COLO829 (cell line): ENCODE data around the gene RTL1.
A peak's percentile ranks its signal among the peaks of the same experiment; 100 is the strongest.

Experiments used
- DNase-seq: peaks from one replicate; pipeline ENCODE4 v3.0.0; 2012; ENCODE audit warnings: low spot score

Gene RTL1

DNA sequence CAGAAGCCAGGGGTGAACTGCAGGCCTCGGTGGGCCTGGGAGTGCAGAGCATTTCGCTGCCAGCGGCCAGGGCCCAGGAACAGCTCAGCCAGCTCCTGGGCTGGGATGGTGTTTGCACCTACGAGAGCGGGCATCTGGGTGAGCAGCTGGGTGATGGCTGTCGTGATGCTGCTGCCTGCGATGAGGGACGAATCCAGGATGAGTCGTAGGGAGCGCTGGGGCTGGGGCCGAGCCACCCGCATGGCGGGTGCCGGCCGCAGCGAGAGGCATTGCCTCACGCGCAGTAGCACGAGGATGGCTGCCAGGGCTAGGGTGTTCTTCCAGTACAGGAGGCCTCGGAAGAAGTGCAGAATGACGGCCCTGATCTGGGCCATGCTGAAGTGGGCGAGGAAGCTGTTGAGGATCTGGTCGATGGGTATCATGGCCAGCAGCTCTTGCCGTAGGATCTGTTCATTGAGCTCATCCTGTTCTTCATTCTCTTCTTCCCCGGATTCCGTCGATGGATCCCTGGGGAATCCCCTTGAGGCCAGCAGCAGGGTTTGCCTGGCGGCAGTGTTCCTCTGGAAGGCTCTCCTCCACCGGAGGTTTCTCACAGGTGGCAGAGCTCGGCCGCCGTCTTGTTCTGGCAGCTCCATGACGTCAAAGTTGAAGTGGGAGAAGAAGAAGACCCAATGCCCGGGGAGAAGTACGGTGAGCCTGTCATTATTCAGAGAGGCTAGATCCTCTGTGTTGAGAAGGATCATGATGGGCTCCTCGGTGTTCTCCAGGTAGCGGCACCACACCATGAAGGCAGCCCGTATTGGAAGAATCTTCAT, 22.1 kb downstream of the RTL1 start:
- DNase-seq = no peak

DNA sequence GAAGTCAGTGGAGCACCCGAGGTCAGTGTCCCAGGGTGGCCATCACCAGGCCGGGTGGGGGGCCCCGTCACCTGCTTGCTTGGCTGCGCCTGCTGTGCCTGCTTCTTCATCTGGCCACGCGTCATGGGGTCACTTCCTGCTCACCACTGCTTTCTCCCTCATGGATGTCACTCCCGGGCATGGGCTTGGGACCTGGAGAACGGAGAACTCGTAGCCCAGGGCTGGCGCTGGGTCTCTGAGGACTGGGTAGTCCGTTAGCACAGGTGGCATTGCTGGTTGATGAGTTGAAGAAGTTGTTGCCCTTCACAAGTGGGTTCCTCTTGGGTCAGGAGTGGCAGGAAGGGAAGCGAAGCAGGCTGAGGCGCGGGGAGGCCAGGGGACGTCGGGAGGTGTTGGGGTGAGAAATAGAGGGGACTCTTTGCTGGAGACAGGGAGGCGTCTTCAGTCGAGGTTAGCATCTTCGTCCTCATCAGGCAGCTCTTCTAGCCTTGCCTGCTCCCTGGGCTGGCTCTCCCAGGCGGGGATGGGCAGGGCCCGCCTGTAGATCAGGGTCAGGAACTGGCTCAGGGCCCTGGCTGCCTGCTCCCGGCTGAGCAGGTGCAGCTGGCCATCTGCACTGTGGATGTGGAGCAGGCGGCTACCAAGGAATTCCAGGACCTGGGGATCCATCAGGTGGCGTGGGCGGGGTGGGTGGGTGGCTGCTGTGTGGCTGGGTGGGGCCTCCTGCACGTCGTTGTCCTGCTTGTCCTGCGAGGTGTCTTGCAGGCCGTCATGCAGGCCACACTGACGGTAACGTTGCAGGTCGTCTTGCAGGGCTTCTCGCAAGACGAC, 23.0 kb downstream of the RTL1 start:
- DNase-seq = no peak

DNA sequence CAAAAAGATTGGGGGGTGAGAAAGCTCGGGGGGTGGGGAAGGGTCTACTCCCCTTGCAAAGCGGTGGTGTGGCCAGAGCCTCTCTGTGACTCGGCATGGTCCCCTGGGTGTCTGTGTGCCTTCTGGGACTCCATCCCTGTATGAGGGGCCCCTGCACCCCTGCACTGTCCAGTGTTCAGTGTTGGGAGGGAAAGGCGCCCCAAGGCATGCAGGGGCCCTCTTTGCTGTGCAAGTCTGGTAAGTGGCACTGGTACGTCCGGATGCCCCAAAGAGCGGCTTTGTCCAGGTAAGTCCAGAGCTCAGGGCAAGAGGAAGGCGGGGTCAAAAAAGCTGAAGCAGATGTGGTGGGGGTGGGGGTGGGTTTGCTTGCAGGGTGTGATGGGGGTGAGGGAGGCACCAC, 23.7 kb downstream of the RTL1 start:
- no peak for DNase-seq

DNA sequence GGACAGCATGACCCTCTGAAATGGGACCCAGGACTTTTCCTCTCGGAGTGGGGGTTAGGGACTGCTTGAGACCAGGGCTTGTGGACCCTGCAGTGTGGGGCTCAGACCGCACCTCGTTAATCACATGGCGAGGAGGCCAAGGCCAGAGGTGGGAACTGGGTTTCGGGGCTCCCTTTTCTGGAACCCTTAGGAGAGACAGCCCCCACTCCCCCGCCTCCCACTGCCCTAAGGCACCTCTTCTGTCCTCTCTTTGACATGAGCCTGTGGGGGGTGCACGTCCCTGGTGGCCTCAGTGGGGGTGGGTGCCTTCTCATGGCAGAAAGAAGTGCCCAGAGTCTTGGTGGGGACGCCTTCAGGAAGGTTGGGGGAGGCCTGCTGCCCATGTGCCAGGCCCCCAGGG, 24.3 kb downstream of the RTL1 start:
- no peak for DNase-seq

DNA sequence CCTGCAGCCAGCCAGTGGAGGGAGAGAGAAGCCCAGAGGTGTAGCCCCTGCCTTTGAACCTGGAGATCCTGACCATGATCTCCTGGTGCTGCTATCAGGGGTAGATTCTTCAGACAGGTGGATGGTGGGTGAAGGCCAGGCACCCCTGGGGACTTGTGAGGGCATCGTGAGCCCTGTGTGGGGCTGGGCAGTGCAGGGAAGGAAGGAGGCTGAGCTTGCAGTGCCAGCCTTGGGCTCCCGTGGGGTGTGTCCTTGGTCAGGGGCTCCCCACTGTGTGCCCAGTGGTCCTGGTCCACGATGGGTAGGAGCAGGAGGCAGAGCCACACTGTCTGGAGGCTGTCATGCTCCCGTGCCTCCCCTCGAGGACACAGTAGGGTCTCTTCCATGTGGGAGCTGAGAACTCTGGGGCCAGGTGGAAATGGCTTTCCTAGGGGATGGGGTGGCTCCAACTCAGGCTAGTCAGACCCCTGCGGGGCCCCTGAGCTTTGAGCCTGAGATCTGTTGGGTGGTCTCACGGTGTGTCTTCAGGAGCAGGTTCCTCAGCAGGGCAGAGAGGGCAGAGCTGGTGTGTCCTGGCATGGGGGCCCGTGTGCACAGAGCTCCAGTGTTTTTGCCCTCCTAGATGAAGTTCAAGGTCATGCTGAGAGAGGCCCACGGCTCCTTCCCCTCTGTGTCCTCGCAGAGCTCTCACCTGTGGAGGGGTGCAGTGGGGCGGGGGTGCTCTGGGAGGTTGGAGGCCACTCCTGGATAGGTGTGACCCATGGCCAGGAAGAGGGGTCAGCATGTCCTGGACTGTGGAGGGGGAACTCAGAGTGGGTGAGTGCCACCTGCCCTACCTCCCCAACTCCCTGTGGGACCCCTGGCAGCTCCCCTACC, 25.0 kb downstream of the RTL1 start:
- no peak for DNase-seq

DNA sequence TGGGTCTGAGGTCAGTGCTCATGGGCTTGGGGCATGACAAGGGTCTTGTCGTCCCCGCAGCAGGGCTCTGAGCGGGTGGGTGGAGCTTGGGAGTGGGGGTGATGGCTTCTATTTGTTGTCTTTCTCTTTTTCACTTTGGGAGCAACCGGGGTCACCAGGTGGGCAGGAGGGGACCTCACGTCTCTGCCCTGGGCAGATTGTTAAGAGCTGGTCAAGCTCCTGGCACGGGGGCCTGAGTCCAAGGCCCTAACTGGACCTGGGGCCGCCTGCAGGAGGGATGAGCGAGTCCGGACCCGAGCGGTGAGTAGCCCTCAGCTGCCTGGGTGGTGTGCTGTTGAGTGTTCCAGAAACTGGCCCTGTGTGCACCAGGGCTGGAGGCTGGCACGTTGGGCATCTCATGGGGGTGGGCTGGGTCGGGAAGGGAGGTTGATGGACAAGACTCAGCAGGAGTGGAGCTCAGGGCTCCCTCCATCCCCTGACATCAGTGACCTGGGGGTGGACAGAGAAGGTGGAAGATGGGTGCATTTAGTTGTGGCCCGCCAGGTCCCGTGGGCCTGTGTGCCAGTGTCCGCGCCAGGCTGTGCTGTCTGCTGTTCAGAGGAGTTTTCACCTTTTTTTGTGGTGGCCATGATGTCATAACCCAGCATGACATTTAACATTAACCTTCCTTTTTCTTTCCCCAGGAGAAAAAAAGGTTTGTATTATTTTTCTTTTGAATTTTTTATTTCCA, 27.5 kb downstream of the RTL1 start:
- no peak for DNase-seq

DNA sequence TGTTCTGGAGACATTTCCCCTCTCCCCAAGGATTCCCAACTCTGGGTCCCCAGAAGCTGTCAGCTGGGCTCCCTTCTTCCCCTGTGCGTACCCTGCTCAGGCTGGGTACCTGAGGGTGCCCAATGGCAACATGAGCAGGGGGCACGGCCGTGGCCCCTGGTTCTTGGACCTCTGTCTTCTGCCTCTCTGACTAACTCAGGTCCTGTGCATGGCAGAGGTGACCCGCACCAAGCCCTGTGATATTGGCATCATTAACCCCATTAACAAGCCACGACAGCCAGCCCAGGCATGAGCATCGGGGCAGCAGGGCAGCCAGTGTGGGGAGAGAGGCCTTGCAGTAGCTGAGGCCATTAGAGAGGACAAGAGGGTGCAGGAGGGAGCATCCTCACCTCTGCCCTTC, 28.4 kb downstream of the RTL1 start:
- no peak for DNase-seq

DNA sequence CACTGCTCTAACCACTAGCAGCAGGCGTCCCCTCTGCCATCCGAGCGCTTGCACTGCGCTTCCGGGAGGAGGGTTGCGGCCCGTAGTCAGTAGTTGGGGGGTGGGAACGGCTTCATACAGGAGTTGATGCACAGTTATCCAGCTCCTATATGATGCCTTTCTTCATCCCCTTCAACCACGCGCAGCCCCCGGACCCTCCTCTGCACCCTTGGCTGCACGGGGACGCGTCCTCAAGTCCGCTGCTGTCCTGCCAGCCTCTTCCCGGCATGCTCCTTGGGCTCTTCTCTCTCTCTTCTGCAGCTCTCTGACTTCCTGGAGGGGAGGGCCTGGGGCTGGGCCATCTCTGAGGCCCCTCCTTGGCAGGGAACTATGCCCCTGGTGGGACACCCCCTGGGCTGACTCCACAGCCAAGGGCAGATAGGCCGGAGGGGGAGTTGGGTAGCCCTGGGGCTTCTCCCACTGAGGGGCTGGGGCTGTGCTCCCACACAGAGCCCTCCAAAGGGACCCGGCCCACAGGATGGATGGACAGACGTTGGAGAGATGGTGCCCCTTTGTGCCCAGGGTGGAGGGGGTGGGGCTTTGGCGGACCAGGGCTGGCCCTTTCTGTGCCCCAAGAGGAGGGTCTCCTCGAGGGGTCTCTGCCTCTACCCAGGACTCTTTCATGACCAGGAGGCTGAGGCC, 29.0 kb downstream of the RTL1 start:
- no peak for DNase-seq

DNA sequence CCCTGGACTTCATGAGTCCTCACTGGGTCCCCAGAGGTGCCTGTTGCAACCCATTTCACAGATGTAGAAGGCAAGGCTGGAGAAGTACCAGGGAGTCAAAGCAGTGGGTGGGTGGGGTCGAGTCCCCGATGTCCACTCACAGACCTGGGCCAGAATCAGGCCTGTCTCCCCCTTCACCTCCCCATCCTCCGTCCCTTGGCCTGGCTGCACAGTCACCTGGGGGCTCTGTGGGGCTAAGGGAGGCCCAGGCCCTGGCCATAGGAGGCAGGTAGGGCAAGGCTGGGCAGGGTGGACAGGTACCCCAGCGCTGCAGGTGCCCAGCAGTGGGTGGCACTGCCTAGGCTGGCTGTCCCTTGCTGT, 29.5 kb downstream of the RTL1 start:
- no peak for DNase-seq

DNA sequence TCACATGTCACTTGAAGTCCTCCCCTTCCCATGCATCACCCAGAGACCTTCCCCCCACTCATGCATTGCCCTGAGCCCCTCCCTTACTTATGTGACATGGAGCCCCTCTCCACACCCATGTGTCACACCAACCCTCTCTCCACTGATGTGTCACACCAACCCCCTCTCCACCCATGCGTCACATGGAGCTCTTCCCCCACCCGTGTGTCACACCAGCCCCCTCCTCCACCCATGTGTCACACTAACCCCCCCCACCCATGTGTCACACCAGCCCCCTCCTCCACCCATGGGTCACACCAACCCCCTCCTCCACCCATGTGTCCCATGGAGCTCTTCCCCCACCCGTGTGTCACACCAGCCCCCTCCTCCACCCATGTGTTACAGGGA, 30.4 kb downstream of the RTL1 start:
- DNase-seq = no peak

DNA sequence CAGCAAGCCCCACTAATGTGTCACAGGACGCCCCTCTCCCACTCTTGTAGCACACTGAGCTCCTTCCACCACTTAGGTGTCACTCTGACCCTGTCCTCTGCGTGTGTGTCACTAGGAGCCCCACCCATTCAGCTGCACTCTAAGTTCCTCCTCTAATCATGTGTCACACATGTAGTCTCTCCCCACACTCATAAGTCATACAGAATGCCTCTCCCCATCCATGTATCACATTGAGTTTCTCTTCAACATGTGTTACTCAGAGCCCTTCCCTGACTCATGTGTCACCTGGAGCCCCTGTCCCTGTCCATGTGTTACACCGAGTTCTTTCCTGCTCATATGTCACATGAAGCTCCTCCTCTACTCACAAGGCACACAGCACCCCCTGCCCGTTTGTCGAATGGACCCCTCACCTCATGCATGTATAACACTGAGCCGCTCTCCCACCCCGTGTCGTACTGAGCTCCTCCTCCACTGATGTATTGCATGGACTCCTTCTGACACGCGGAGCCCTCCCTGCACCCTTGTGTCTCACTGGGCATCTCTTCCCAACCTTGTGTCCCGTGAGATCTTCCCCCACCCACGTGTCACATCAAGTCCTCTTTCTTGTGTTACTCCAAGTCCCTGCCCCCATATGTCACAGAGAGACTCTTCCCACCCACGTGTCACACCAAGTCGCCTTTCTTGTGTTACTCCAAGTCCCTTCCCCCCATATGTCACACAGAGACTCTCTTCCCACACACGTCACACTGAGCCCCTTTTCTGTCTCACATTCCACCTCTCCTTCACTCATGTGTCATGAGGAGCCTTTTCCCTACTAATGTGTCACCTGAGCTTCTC, 31.0 kb downstream of the RTL1 start:
- no peak for DNase-seq

DNA sequence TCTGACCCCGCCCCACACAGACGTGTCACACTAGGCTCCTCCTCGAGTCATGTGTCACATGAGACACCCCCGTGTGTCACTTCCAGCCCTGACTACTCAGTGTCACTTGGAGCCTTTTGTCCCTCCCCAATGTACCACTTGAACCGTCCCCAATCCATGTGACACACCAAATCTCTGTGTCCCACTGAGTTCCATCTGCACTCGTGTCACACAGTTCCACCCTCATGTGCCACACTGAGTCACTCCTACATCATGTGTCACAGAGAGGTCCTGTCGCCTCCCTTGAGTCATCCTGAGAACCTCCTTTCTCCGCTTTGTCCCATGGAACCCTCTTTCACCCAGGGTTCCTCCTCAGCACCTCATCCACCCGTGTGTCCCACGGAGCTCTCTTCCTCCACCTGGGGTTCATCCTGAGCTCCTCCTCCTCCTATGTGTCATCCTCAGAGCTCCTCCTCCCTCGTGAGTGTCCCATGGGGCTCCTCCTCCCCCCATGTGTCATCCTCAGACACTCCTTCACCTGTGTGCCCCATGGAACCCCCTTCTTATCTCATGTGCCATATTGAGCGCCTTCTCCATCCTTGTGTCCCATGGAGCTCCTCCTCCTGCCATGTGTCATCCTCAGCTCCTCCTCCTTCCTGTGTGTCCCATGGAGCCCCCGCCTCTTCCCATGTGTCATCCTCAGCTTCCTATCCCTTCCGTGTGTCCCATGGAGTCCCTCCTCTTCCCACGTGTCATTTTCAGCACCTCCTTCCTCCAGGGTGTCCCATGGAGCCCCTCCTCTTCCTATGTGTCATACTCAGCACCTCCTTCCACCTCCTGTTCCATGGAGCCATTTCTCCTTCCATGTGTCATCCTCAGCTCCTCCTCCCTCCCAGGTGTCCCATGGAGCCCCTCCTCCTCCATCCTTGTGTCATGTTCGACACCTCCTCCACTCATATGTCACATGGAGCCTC, 32.0 kb downstream of the RTL1 start:
- peak; percentile 8 for DNase-seq

DNA sequence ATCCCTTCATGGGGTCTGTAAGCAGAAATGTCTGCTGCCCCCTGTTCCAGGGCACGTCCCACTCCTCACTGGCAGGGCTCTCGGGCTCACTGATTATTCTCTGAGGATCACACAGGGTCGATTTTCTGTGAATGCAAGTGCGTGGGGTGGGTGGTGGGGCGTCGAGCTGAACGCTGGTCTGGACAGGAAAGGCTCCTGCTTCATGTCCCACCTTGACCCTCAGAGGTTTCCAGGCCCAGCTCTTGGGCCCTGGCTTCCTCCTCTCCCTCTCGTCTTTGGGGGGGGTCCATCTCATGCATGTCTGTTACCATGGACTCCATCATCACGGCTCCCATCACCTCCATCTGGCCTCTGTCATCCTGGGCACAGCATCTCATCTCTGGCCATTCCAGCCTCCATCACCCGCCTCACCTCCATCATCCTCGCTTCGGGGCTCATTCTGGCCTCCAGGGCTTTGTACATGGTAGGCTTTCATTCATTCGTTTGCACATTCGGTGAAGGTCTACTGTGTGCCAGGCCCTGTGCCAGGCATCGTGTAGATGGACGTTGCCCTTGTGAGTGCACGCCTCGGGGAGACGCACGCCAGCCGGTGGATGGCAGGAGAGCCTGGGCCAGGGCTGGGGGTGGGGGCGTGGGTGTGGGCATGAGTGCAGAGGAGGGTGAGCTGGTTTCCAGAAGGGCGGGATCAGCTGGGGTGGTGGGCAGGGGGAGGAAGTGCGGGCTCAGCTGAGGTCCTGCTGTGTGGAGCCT, 34.7 kb downstream of the RTL1 start:
- DNase-seq = no peak

DNA sequence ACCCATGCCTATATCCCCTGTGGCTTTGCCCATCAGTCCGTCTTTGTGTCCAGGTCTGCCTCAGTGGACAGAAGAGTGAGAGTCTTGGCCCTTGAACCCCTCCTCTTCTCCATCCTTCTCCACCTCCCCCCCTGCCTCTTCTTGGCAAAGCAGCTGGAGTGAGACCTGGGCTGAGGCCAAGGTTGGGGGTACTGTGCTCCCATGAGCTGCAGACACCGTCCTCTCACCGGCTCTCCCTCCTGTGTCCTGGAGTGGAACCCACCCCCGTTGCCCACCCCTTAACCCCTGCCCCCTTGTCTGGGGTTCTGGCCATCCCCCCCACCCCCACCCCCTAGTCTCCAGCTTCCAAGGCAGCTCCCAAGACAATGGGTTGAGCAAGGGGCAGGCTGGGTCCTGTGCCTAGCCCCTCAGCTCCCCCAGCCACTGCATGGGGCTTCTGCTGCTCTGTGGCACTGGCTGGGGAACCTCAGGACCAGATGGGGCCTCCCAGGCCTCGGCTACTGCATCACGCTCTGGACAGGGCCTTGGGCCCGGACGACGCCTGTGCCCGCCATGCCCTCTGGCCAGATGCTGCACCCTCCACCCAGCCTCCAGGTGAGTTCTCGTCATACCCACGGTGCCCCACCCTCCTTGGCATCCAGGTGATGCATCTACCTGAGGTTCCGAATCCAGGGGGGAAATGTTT, 35.7 kb downstream of the RTL1 start:
- no peak for DNase-seq

DNA sequence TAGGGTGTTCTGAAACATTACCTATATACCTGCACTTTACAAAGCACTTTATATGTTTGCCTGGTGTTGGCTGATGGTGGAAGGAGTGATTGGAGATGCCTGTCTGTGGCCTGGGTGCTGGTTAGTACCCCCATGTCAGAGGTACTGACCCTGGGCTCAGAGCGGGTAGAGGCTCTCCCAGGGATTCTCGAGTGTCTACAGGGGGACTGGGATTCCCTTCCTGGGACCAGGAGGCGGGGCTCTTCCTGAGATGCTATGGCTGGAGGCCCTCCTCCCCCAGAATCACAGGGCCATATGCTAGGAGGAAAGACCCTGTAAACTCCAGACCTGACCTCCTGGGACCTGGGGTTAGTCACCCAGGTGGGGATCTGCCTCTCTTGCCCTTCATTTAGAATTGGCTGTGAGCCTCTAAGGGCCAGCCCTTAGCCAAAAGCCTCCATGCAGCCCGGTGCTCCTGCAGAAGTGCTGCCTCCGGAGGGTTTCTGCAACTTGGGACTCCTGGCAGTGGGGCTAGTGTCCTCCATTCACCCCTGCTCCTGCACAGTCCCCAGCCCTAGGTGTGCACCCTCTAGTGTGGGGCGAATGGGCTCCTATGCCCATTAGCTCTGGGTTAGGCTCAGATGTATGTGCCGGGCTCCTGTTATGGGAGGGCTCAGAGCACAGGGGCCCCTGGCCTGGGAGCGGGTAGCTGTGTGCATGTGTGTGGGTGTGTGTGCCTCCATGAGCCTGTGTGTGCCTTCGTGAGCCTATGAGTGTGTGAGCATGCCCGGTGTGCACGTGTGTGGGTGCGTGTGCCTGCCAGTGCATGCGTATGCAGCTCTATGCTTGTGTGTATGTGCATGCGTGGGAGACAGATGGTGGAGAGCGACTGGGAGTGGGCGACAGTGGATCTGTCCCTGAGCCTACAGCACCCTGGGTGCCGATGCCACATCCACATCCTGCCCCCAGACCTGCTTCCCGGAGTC, 36.6 kb downstream of the RTL1 start:
- no peak for DNase-seq

DNA sequence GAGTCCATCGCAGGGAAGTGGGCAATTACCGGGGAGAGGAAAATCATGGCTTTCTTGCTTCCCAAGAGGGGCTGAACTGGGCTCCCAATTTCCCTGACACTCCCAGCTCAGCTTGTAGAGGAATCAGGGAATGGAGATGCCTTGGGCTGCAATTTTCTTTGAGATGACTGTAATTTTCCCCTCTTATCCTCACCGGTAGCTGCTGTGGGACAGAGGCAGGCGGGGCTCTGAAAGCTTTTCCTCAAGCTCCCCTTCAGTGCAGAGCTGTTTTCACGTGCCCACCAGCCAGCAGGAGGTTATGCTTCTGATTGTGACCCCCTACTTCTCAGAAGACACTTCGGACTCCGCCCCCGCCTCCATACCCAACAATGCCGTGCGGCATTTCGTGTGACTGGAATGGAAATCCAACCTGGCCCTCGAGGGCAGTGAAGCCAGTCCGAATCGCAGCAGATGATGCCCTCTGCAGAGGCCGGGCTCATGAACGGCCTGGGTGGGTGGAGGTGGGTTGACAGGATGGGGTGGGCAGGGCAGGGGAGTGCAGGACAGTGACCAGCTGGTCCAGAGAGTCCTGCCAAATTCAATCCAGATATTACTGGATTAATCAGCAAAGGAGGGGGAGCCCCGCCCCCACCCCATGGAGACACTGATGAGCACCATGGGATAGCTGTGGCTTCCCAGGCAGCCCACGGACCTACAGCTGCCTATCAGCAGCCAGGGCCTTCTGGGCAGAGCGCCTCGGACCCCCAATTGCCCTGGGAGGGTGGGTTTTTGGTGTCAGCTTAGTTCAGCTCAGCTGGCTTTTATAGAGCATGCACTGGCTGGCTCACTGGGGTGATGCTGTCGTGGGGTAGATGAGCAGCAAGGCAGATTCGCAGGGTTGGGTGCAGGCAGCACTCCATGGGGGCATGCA, 37.6 kb downstream of the RTL1 start:
- DNase-seq = no peak
